ENCODE measurements around the gene BLOC1S1.

Gene BLOC1S1

DNA sequence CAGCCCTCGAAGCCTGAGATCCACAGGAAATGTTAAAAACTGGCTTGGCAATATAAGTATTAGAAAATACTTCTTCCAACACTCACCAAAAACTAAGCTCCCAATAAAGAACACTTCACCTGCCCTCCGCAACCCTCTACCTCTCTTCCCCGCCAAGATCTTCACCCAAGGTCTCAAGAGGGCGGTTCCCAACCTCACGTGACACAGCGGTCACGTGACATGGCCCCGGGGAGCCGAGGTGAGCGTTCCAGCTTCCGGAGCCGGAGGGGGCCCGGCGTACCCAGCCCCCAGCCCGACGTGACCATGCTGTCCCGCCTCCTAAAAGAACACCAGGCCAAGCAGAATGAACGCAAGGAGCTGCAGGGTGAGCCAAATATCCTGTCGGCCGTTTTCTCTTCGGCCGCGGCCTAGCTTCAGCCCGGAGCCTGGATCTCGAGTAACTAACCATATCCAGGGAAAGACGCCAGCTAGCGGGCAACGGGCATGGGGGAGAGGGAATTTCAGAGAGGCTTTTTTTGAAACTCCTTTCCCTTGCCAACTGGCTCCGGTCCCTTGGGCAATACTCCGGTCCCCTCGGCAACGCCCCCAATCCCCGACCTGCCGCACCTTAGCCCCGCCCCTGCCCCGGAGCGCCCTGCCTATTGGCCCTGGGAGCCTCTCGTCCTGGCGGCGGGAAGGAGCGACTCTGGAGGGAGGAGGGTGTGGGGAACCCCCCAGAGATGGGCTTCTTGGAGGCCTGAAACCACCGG is at the start of gene BLOC1S1:
Gene BLOC1S1, plus strand, starts transcription at position 214 of the 749 bp plus-strand sequence. Its CDS starts 6 bp downstream, at position 220.
- peak; percentile 29 for DNase-seq

- no peak for DNase-seq
These were observed 49.3 kb upstream of the BLOC1S1 start for GRCh38 chr12:55666508-55666907.

DNA sequence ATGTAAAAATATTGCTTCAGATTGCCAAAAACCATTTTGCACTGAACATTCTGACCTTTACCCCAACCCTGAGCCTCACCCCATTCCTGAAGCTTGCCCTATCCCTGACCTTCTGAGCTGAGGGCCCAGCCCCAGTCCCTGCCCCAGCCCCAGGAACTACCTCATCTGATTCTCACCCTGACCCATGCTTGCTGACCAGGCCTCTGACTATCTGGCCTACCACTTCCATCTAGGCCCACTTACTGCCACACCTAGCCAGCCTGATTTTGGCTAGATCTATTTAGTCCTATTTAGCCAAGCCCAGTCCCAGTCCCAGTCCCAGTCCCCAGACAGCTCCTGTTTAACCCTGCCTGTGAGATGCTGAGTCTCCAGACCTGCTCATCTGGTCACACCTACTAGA is 45.6 kb upstream of the BLOC1S1 start:
- DNase-seq = no peak

DNA sequence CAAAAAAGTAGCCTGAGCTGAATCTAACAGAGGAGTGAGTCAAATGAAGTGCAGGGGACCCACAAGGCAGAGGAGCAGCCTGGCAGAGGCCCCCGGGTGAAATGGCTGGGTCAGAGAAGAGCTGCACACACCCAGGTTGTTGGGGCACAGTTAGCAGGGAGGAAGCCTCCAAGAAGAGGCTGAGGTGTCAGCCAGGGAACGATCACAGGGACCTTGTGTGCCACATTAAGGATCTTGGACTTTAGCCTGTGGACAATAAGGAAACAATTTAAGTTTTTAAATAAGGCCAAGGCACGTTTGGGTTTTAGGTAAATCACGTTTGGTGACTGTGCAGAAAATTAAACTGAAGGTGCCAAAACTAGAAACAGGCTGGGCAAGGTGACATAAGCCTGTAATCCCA is 44.1 kb upstream of the BLOC1S1 start:
- DNase-seq = no peak

- DNase-seq = no peak
These were observed 42.2 kb upstream of the BLOC1S1 start for GRCh38 chr12:55673638-55674037.

DNA sequence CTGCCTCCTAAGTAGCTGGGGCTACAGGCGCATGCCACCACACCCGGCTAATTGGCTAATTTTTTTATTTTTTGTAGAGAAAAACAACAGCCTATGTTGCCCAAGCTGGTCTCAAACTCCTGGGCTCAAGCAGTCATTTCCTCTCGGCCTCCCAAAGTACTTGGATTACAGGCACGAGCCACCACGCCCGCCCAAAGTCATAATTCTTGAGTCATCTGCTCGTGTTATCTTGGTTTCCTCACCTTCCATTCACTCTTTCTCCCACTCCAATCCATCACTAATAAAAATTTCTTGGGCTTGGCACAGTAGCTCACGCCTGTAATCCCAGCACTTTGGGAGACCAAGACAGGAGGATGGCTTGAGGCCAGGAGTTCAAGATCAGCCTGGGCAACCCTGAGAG is 40.2 kb upstream of the BLOC1S1 start:
- DNase-seq = no peak

DNA sequence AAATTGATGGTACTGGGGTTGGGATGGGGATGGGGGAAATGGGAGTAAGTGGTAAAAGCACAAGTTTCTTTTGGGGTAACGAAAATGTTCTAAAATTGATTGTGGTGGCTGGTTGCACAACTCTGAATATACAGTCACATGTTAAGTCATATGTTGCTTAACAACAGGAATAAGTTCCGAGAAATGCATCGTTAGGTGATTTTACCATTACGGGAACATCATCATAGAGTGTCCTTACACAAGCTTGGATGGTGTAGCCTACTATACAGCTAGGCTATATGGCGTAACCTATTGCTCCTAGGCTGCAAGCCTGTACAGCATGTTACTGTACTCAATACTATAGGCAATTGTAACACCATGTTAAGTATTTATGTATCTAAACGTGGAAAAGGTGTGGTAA is 39.1 kb upstream of the BLOC1S1 start:
- no peak for DNase-seq

DNA sequence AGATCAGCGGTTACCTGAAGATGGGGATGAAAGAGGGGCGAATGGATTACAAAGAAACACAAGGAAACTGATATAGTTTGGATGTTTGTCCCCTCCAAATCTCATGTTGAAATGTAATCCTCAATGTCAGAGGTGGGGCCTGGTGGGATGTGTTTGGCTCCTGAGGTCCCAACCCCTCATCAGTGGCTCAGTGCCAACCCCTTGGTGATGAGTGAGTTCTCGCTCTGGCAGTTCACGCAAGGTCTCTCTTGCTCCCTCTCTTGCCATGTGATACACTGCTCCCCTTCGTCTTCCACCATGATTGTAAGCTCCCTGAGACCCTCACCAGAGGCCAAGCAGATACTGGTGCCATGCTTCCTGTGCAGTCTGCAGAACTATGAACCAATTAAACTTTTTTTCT is 36.2 kb upstream of the BLOC1S1 start:
- no peak for DNase-seq

- DNase-seq = no peak
These were observed 34.4 kb upstream of the BLOC1S1 start for GRCh38 chr12:55681142-55682077.

DNA sequence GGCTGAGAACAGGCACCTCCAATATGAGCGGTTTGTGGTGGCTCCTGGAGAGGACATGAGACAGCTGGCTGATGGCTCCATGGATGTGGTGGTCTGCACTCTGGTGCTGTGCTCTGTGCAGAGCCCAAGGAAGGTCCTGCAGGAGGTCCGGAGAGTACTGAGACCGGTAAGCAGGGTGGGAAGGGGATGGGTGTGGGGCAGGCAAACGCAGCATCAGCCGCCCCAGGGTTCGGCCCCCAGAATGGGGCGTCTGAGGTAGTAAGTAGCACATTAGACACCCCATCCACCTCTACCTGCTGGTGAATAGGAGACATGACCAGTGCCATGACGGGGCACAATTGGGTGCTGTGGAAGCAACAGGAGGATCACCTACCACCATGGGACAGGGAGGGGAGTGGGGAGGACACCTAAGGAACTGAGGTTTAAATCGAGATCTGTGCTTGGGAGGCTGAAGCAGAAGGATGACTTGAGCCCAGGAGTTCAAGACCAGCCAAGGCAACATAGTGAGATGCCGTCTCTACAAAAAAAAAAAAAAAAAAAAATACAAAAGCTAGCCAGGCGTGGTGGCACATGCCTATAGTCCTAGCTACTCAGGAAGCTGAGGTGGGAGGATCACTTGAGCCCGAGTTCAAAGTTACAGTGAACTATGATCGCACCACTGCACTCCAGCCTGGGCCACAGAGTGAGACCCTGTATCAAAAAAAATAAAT is 33.6 kb upstream of the BLOC1S1 start:
- no peak for DNase-seq

DNA sequence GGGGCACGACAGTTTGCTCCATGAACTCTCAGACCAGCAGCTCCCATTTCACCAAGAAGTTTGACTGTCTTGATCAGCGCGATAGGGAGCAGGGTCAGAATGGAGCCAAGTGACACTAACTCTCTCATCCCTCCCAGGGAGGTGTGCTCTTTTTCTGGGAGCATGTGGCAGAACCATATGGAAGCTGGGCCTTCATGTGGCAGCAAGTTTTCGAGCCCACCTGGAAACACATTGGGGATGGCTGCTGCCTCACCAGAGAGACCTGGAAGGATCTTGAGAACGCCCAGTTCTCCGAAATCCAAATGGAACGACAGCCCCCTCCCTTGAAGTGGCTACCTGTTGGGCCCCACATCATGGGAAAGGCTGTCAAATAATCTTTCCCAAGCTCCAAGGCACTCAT is 32.2 kb upstream of the BLOC1S1 start:
- no peak for DNase-seq

DNA sequence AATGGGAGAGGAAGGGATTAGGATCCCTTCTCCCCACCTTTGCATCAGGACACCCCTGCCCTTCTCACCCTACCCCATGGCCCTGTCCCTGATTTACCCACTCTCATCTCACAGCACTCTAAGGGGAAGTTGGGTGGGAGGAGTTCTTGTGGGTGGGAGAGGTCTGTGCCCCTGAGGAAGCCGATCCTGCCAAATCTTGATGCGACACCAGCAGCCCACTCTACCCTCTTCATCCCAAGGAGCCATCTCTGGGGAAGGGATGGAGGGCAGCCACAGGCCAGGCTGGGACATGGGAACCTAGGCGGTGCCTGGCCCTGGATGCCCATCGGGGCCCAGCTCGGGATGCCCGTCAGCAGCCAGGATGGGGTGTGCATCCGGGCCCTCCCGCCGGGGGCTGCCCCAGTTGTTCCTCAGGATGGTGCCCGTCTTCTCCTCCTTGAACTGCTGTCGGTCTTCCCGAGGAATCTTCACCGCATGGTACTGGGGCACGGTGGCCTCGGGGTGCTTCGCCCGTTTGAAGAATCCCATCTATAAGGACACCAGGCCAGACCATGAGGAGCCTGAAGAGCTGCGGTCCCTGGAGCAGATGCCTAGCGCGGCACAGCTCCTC is 31.0 kb upstream of the BLOC1S1 start:
- no peak for DNase-seq

DNA sequence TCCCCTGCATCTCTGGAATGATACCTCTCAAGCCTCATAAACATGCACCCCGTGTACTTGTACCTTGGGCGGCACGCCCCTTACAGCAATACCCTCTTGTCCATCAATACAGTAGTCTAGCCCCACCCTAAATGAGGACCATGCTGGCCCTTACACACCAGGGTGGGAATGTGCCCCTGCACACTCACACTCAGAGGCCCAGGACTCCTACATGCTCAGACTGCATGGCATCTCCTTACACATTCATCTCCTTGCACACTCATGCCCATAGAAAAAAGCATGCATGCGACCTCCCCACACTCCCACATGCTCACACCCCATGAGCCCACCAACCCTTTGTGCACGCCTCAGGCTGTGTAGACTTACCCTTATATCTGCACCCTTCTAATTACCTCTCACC is 30.2 kb upstream of the BLOC1S1 start:
- no peak for DNase-seq

DNA sequence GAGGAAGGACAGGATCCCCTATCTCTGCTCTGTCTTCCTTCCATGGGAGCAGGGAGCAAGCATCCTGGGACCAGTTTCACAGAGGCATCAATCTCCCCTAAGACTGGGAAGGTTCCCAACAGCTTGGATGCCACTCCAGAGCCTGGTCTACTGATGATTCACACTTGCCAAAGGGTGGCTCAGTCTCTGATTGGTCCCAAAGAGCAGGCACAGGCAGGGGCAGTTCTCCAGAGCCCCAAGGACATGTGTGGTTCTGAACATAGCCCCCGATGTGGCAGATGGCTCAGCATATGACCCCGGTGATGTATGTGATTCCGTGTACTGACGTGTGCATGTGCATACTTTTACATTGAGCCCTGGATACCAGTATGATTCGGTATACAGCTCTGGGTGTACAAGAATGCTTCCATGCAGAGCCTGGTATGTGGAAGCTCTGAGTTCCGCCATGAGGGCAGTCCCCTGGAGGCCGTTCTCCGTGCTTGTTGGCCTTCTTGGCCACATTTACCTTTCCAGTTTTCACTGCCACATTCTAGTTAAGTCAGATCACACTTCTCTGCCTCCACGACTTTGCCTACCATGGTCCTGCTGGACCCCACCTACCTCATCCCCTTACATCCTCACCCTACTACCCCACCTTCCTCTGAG is 29.4 kb upstream of the BLOC1S1 start:
- no peak for DNase-seq

- no peak for DNase-seq
These were observed 28.1 kb upstream of the BLOC1S1 start for GRCh38 chr12:55687746-55688145.

DNA sequence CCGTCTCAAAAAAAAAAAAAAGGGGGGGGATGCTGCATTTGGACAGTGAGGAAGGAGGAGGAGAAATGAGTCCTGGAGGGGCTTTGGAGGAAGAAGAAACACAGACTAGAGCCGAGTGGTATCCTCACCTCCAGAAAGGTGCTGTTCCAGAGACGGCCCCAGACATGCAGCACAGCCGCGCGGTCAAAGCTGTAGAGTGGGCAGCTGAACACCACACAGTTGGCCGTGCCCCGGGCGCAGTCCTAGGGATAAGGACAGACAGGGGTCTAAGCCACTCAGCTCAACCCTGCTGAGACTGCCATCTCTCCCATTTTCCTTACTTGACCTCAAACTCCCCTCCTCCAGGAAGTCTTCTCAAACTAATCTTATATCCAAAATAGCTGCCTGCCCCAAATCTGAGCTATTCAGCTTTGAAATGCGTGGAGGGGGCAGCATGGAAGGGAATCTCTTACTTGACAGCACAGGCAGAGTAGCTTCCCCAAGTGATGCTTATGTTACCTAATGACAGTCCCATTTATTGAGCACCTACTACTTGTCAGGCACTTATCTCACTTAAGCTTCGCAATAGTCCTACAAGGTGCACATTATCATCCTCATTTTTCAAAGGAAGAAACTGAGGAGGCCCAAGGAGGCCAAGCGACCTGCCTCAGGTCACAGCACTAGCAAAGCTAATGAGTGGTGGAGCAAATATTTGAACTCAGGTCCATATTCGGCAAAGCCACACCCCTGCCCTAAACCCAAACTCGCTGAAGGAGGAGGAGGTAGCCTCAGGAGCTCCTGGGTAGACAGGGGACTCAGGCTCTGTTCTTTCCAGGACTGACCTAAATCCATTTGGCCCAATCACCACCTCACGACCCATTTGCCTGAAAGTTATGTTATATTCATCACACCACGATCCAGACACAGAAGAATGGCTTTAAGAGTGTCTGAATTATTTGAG is 26.9 kb upstream of the BLOC1S1 start:
- no peak for DNase-seq

GRCh38 chr12:55692631-55693322 is 23.1 kb upstream of the BLOC1S1 start:
- DNase-seq = no peak

DNA sequence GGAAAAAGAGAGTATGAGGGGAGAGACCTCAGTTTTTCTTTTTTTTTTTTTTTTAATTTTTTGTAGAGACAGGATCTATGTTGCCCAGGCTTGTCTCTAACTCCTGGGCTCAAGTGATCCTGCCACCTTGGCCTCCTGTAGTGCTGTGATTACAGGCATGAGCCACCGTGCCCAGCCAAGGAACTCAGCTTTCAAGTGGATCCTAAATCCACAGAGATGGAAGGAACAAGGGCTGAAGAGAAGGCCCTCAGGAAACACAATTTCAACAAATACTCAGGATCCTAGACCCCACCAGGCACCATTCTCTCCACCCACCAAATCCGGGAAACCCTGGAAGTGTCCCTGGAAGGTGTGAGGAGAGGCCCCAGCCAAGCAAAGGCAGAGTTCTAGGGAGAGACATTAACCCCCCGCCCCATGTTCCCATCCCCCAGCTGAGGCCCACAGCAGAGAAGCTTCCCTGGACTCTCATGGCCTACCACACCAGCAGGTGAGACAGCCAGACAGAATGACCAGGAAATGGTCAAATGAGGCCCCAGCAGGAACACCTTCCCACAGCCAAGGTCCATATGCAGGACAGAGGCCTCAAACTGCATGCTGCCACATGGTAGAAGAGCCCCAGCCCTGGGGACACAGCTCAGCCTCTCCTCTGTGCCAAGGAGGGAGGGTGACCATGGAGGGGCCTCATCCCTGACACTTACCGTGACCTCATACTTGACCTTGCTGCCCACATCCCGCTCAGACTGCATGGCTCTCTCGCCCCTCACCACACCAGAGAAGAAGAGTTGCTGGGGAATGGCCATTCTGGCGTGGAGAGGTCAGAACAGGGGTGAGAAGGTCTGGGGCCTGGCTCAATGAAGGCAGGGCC is 22.3 kb upstream of the BLOC1S1 start:
- DNase-seq = no peak

GRCh38 chr12:55694188-55694515 is 21.7 kb upstream of the BLOC1S1 start:
- no peak for DNase-seq

DNA sequence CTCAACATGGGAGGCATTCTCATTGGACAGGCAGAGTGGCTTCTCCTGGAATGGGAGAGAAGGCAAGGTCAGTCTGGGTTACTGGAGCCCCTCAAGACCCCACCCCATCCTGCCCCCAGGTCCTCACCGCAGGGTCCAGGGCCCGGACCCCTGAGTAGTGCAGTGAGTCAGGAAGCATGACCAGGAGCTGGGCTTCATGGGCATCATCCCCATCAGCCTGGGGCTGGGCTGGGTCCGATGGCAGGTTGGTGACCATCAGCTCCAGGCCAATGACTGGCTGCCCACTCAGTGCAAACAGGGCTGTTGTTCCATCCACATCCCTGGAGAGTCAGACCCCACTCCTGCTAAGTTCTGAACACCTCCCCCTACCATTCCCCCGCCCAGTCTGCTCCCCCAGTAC is 21.2 kb upstream of the BLOC1S1 start:
- DNase-seq = no peak
